Choroid plexus epithelial cell (primary cell): ENCODE measurements around the gene APBB3.

ENCODE experiments used
- DNase-seq: peaks from one replicate; pipeline ENCODE4 v3.0.0-alpha.2; 2010; ENCODE audit warnings: low read depth
- H3K4me3 ChIP-seq: 2 replicates; pipeline ENCODE4 v1.5.1; 2011; ENCODE audit warnings: low read depth, mild to moderate bottlenecking, control low read depth, low read length, moderate library complexity
- CTCF ChIP-seq: conservative IDR thresholded peaks from 2 replicates; pipeline ENCODE4 v1.5.1; 2011; ENCODE audit warnings: low read depth, mild to moderate bottlenecking, control low read depth, inconsistent platforms, low read length, moderate library complexity

The APBB3 gene

DNA sequence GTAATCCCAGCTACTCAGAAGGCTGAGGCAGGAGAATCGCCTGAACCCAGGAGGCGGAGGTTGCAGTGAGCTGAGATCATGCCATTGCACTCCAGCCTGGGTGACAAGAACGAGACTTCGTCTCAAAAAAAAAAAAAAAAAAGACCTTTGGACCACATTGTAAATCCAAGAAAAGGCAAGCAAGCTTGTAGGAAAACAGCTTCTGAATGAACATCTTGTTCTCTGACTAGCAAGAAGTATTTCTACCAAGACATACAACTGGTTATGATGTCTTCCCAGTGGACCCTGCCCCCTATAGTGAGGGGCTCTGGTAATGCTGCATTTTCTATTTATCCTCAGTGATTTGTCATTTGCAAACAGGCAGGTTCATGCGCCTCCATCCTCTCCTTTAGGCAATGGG lies 21.4 kb downstream of the APBB3 start:
- DNase-seq: no peak
- no peak overlapping the region for H3K4me3 ChIP-seq
- TF ChIP-seq CTCF: no peak

DNA sequence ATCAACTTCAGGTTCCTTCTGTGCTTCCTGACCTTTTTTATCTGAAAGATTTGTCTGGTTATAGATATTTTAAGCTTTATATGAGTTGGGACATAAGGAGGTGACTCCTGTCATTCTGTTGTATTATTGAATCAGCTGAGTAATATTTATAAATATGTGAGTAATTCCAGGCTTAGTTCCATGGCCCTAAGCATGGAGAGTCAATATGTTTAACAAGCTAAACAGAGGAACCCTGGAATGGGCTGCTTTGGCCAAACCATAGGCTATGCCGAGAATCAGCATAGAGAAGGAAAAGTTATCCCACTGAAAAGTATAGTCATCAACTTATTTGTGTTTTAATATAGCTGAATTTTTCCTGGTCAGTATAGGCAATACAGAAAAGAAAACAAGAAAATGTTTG lies 24.2 kb downstream of the APBB3 start:
- TF ChIP-seq CTCF: no peak
- DNase-seq: no peak
- H3K4me3 ChIP-seq: no peak overlapping the region

- H3K4me3 ChIP-seq: no peak overlapping the region
- no peak for TF ChIP-seq CTCF
- no peak for DNase-seq
Measured at GRCh38 chr5:140524003-140524402, 40.4 kb downstream of the APBB3 start.

DNA sequence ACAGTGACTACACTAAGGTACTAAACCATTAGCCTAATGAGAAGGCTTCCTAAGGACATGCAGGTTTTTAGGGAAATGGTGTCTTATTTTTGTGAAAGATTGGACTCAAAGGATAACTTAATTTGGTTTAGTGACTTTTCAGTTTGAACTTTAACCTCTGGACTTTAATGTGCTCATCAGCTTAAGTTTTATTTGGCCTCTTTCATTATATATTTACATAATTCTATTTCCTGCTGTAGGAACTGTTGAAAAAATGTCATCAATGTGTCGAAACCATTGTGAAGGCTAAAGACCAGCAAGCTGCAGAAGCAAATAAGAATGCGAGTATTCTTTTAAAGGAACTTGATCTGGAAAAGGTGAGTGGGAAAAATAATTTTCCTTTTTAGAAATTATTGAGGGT lies 51.3 kb downstream of the APBB3 start:
- no peak for TF ChIP-seq CTCF
- no peak for DNase-seq
- no peak overlapping the region for H3K4me3 ChIP-seq

DNA sequence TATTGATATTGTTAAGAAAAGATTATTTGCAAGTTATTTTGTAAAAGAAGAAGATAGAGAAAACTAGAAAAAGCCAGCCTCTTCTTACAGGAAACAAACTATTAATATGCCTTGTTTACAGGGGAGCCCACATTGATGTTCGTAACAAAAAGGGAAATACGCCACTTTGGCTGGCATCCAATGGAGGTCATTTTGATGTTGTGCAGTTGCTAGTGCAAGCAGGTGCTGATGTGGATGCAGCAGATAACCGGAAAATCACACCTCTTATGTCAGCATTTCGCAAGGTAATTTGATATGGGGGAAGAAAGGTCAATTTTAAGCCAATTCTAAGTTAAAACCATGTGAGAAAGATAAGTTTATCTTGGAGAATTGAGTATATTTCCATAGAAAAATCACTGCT lies 54.5 kb downstream of the APBB3 start:
- no peak for TF ChIP-seq CTCF
- no peak overlapping the region for H3K4me3 ChIP-seq
- no peak for DNase-seq
